IPS-18c (cell line): ENCODE measurements around the gene SAMD4A.

Source experiments
- H3K4me3 ChIP-seq: 2 replicates; pipeline ENCODE4 v1.7.0; 2013; ENCODE audit warnings: low read depth, mild to moderate bottlenecking, low read length, moderate library complexity; ENCODE audit not compliant: insufficient read depth
- H3K9me3 ChIP-seq: one replicate; pipeline ENCODE4 v1.6.1; 2013; ENCODE audit warnings: mild to moderate bottlenecking, low read length, moderate library complexity; ENCODE audit not compliant: control insufficient read depth, insufficient read depth

Gene SAMD4A

DNA sequence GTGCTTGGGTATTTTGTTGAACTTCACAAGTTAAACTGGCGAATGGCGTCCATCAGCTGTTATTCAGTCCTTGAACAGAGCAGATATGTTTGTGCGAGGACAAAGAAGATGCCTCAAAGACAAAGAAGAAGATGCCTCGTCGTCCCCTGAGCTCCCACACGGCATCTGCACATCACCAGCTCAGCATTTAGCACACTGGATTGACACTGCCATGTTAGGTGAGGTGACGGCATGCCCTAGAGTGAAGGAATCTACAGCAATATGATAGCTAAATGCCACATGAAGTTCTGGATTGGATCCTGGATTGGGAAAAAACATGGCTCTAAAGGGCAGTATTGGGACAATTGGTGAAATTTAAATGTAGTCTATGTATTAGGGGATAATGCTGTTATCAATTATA lies 15.4 kb downstream of the SAMD4A start:
- no peaks in the 10 kb centered on the region for H3K9me3 ChIP-seq
- H3K4me3 ChIP-seq = no peak overlapping the region

DNA sequence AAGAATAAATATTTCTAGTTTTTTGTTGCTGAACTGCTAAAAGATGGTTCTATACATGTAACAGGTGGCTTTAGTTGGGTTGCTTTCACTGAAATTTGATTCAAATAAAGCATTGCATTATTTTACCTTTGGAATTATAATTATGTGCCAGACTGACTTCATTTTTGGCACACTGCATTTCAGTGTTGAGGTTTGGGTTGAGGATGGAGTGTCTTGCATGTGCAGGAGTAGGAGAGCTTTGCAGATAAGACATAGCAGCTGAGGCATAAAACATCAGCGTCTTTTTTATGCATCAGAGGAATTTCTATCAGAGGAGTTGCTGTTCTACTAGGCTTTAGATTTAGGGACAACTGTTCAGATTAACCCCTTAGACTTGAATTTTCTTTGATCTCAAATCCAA lies 17.2 kb downstream of the SAMD4A start:
- Histone ChIP-seq H3K4me3 (no peak overlapping the region), H3K9me3 (no peaks in the 10 kb centered on the region)

DNA sequence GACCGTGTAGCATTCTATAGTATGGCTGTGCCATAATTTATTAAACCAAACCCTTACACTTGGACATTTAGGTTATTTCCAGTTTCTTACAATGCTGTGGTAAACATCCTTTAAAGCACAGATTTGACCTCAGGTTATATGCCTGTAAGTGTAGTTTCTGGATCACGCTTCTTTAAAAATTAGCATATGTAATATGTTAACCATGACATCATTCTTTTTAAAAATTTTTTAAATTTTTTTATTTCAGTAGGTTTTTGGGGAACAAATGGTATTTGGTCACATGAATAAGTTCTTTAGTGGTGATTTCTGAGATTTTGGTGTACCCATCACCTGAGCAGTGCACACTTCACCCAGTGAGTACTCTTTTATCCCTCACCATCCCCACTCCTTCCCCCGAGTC lies 18.3 kb downstream of the SAMD4A start:
- H3K4me3 ChIP-seq = no peak overlapping the region
- H3K9me3 ChIP-seq = no peaks in the 10 kb centered on the region

- Histone ChIP-seq H3K9me3 (no peaks in the 10 kb centered on the region), H3K4me3 (no peak overlapping the region)
These were observed 22.1 kb downstream of the SAMD4A start for GRCh38 chr14:54589076-54589475.

- Histone ChIP-seq H3K9me3 (no peaks in the 10 kb centered on the region), H3K4me3 (no peak overlapping the region)
These were observed 22.9 kb downstream of the SAMD4A start for GRCh38 chr14:54589843-54590242.

DNA sequence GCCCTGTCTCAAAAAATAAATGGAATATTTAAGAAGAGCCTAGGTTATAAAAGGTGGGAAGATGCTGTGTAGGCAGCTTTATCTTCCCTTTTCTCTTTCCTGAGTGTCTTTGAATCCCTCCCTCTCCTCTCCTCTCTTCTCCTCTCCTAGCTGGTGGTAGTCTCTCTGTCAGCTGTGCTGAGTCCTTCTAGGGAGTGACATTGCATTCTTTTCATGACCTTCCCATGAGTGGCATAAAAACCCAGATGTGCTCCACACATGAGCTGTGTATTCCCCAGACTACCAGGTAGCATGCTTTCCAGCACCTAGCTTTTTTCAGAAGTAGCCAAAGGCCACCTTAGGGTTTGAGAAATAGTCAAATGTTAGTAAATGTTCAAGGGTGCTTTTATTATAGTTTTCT lies 23.6 kb downstream of the SAMD4A start:
- Histone ChIP-seq H3K4me3 (no peak overlapping the region), H3K9me3 (no peaks in the 10 kb centered on the region)

- no peaks in the 10 kb centered on the region for H3K9me3 ChIP-seq
- no peak overlapping the region for H3K4me3 ChIP-seq
These were observed 24.5 kb downstream of the SAMD4A start for GRCh38 chr14:54591461-54591860.

DNA sequence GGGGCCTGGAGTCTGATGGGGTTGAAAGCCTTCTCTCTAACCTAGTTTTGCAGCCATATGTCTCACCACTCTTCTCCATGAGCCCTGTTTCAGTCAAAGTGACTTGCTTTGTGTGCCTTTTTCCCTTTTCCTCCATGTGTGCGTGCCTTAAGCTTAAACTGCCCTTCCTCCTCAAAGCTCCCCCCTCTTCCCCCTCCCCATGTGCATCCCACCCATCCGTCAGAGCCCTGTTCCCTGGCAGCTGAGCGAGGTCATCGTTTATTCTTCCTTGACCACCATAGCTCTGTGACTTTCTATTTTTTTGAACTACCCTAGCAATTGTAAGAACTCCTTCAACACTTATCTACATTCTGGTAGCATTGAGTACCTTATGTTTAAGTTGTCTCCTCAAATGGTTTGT lies 24.9 kb downstream of the SAMD4A start:
- H3K4me3 ChIP-seq = no peak overlapping the region

GRCh38 chr14:54593860-54594259 lies 26.9 kb downstream of the SAMD4A start:
- no peaks in the 10 kb centered on the region for H3K9me3 ChIP-seq
- H3K4me3 ChIP-seq = no peak overlapping the region

More for the DNA sequence above, 24.9 kb downstream of the SAMD4A start:
- H3K9me3 ChIP-seq = no peaks in the 10 kb centered on the region

- no peak overlapping the region for H3K4me3 ChIP-seq
- H3K9me3 ChIP-seq = no peaks in the 10 kb centered on the region
These were observed 27.6 kb downstream of the SAMD4A start for GRCh38 chr14:54594537-54594936.

DNA sequence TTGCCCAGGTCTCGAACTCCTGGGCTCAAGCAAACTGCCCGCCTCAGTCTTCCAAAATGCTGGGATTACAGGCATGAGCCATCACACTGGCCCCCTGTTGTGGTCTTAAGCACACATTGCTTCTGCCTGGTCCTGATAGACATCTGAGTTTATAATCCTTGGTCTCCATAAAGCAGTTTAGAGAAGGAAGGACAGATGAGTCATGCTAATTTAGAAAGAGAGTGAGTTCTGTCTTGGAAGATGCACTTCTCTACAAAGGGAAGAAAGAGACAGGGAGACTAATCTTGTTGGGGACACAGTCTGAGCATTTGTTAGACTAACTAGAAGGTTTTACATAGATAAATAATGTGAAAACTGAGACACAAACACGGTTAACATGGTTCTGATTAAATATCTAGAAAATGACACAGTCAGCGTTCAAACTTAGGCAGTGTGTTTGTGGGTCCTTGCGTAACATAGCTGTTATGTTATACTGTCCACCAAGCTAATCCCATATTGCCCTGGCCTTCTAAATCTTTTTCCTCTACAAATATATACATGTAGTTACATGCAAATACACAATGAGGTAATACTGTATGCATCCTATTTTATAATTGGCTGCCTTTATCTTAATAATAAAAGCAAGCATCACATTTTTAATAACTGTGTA lies 31.0 kb downstream of the SAMD4A start:
- no peaks in the 10 kb centered on the region for H3K9me3 ChIP-seq
- H3K4me3 ChIP-seq = no peak overlapping the region

- H3K4me3 ChIP-seq = no peak overlapping the region
- H3K9me3 ChIP-seq = no peaks in the 10 kb centered on the region
These were observed 33.2 kb downstream of the SAMD4A start for GRCh38 chr14:54599966-54600716.

- Histone ChIP-seq H3K4me3 (no peak overlapping the region), H3K9me3 (no peaks in the 10 kb centered on the region)
These were observed 33.8 kb downstream of the SAMD4A start for GRCh38 chr14:54600717-54601109.

GRCh38 chr14:54603362-54603761 lies 36.4 kb downstream of the SAMD4A start:
- Histone ChIP-seq H3K9me3 (no peaks in the 10 kb centered on the region), H3K4me3 (no peak overlapping the region)

- no peak overlapping the region for H3K4me3 ChIP-seq
- no peaks in the 10 kb centered on the region for H3K9me3 ChIP-seq
These were observed 39.2 kb downstream of the SAMD4A start for GRCh38 chr14:54606178-54606577.

GRCh38 chr14:54606631-54607133 lies 39.8 kb downstream of the SAMD4A start:
- no peak overlapping the region for H3K4me3 ChIP-seq

GRCh38 chr14:54609576-54609975 lies 42.6 kb downstream of the SAMD4A start:
- Histone ChIP-seq H3K4me3 (no peak overlapping the region), H3K9me3 (no peaks in the 10 kb centered on the region)

More at GRCh38 chr14:54606631-54607133, 39.8 kb downstream of the SAMD4A start:
- no peaks in the 10 kb centered on the region for H3K9me3 ChIP-seq
